Kidney tubule cell (primary cell): Measurements from ENCODE around the gene DHRS13.
"Not testable (repeated sequence)": the region's sequence is repeated elsewhere in the genome, so short reads cannot be mapped to it uniquely, and the experiment has no call there.

Experiments used
- DNase-seq: peaks from one replicate; pipeline ENCODE4 v3.0.0-alpha.2; 2018; ENCODE audit warnings: low spot score

The DHRS13 gene

DNA sequence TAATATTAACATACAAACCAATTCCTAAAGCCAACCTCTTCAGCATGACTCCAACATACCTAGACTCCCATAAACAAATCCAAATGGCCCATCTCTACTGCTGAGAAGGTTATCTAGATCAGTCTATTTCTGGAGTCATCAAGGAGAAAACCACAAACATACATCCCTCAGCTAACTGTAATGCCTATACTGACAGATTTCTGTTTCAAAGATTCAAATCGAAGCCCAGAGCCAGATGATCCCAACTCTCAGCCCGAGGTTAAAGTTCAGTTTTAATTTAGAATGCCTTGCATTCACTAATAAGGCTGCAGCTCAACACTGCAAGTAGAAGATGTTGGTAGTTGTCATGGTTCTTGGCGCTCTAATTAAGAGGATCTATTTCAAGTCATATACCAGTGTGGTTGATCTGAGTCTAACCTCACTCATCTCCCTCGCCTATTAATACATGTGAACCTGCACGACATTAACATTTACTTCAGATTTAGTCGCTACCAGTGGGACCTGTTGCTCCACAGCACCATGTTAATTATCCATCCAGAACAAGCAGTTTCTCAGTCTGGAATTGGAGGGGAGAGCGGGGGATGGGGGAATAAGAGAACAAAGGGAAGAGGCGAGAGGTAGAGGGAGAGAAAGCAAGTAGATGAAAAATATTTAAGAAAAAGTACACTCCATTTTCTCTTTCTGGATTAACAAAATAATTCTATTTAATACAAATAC, 33.0 kb upstream of the DHRS13 start:
- DNase-seq: no peak

DNA sequence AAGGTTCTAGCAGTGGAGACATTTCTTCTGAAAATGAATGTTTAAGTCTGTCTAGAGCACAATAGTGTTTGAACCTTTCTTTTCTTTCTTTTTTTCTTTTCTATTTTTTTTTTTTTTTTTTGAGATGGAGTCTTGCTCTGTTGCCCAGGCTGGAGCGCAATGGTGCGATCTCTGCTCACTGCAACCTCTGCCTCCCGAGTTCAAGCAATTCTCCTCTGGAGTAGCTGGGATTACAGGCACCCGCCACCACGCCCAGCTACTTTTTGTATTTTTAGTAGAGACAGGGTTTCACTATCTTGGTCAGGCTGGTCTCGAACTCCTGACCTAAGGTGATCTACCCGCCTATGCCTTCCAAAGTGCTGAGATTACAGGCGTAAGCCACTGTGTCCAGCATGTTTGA, 31.6 kb upstream of the DHRS13 start:
- DNase-seq: not testable (repeated sequence)

DNA sequence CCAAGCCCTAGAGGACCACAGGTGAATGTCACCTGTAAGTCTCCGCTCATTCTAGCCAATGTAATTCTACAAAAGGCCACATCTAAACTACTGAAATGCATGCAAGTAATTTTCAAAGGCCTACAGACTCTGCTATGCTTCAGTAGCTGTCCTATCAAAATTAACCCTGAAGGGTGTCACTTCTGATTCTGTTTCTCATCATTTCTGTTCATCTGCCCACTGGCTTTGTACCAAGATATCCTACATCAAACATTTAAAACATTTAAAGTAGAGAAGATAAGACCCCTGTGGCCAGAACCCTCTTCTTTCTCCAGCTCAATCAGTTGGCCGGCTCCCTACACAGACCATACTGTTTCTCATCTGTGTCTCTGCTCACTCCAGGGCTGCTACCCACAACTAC, 26.9 kb upstream of the DHRS13 start:
- no peak for DNase-seq

DNA sequence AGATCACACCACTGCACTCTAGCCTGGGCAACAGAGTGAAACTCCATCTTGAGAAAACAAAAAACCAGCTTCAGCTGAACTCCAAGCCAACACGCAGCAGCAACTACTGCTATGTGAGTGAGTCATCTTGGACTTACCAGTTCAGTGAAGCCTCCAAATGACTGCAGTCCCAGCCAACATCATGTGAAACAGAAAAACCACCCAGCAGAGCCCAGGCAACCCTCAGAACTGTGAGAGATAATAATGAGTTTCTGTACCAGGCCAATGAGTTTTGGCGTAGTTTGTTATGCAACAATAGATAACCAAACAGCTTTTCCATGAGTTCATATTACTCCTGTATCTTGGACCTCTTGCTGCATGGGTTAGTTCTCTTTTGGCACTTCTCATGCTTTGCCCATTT, 25.2 kb upstream of the DHRS13 start:
- peak; percentile 76 for DNase-seq

DNA sequence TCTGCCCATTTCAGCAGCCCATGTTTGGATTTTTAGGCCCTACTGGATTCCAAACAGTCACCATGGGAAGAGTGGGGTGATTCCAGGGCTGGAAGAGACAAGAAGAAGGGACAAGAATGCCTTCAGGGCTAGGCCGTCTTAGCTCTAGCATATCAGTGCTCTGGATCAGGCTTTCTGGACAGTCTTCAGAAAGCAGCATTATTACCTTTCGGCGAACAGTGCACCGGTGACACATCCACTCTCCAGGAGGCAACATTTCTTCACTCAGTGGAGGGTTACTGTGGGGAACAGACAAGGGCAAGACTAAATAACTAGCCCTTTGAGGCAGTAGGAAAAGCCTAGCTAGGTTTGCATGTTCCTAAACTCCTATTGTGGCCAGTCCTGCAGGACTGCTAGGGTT, 23.9 kb upstream of the DHRS13 start:
- DNase-seq: peak; percentile 15

DNA sequence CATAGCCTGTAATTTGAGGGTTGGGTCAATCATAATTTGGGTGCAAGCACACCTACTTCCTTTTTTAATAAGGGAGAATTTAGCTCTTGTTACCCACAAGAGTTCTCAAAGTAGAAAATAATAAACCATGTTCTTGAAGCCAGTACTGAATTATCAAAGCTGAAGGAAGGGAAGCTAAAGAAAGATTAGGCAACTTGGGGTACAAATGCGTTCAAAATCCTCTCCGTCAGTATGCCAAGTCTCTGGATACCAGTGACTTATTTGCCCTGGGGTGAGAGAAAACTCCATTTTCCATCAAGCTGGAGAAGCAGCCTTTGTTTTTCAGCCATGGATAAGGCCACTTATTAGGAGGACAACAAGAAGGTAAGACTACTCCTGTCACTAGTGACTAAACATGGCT, 23.5 kb upstream of the DHRS13 start:
- no peak for DNase-seq

DNA sequence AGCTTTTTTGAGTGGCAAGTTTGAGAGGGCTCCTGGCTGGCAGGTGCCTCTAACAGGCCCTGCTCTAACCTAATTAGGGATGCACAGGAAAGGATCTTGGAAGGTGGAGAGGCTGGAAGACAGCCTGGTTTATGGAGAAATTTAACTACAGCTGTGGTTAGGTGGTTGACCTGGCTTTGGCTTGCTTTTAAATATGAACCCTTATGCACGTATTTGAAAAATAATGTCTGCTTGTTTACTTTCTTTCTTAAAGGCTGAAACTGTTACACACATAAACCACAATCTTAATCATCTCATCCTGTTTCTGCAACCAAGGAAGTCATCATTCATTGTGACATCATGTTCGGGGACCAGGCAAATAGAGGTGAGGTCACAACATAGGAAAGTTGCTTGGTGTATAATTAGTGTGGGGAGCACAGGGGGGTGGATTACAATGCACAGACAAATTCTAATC, 23.1 kb upstream of the DHRS13 start:
- peak; percentile 72 for DNase-seq

DNA sequence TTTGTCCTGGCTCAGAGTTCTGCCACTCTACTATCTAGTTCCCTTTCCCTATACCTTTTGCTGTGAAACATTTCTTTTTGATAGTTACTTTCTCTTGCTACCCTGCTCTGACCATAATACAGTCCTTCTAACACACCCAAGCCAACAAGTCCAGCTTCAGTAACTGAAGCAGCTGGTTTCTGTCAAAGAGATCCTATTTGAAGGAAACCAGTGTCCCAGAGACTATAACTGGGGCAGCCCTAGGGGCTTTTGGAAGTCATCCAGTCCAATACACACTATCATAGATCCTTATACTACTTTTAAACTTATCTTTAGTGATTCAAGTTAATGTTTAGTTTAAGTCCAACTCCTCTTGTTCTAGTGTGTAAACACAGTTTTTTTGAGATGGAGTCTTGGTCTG, 17.3 kb upstream of the DHRS13 start:
- no peak for DNase-seq

DNA sequence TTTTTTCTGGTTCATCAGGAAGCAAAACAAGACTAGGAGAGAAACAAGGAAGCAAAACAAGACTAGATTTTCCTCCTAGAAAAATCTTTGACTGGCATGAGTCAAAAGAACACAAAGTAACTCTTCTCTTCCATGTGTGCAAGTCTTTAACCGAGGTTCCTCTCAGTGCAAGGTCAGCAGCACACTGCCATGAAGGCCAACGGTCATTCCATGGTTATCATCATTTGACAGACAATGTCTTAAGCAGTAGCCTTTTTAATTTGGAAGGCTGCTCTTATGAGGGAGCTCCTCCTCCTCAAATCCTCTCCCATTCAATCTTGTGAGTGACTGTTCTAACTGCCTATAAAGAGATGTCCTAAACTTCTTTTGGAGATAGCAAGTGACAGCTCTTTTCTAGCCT, 15.4 kb upstream of the DHRS13 start:
- DNase-seq: no peak

DNA sequence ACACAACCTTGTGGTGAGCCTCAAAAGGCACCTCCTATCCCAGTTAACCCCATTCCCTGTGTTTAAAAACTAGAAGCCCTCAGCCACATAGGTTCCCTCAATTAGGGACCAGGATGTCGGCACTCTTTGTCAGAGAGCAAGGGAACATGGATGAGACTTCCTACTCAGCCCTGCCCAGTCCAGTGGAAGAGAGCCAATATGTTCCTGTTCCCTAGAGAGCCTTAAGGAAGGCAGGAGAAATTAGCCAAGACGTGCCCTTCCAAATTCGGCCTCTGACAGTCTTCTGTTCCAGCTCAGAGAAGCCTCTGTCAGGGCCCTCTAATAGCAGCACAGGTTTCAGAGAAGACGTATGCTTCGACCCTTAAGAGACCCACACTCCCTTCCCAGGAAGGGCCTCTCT, 14.6 kb upstream of the DHRS13 start:
- no peak for DNase-seq

DNA sequence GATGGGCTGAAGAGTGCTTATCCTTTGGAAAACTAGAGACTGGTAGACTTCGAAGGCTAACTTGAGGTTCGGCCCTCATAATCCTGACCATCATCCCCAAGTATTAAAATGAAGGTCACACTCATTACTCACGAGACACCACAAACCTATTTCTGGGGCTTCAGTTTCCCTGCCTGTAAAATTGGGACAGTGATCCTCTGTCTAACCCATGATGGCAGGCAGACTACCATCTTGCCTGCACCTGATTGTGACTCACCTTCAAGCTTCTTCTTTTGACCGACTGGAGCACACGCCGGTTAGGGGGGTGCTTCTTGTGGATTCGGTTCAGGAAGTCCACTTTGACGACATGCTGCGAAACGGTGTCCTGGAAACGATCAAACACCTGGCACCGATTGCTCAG, 14.2 kb upstream of the DHRS13 start:
- DNase-seq: no peak

DNA sequence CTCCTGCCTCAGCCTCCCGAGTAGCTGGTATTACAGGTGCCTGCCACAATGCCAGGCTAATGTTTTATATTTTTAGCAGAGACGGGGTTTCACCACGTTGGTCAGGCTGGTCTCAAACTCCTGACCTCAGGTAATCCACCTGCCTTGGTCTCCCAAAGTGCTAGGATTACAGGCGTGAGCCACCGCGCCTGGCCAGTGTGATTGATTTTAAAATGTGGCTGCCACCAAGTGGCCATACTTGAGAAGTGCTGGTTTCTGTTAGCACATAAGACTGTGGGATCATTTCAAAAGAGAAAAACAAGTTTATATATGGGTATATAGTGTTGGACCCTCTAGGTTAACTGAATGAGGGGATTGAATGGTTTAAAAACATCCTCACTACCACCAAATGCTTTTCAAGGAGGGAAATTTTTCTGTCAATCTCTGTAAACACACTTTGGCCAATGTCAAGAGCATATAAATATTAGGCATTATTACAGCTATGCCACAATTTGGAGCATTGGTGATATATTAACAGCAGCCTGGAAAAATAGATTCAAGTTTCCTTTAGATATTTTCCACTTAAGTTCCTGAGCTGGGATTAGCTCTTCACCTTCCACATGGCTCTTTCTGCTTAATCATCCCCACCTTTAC, 13.5 kb upstream of the DHRS13 start:
- peak; percentile 52 for DNase-seq

DNA sequence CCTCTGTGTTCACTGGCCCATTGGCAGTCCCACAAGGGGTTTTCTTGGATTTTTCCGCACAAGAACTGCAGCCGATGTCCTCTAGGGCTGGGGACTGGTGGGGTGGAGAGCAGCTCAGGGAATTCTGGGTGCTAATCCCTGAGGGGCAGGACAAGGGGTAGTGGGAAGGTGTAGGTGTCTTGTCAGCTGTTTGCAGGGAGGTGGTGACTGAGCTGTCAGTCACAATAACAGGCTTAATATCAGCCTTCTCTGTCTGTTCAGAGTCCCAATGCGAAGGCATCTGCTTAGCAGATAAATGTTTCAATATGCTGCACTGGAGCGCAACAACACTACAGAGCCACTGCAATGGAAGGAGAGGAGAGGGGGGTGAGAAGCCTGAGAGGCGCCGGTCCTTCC, 10.1 kb upstream of the DHRS13 start:
- no peak for DNase-seq

DNA sequence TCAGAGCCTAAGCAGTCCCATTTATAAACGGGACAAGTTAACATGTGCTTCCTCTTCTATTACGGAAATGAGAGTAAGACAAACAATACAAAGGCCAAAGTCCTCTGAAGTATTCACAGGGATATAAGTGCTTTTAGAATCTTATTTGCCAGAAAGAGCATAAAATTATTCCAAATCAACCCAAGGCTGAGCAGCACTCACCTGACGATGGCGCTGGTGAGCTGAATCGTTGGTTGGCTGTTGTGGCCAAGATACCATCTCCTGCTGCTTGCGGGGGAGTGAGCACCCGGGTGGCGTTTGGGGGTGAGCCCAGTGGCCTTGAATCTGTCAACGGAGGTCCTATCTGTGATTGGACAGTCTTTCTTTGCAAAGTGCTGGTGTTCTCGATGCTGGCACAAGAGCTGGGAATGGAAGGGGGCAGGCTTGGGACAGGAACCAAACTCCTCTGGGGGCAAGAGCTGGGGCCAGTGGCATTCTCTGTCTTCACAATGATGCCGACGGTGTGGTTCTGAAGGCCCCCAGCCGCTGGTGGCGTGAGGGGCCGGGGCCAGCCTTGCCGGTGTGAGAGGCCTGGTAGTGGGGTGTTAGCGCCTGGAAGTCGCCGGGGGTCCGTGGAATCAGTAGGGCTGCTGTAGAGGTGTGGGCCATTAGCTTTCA, 9.5 kb upstream of the DHRS13 start:
- DNase-seq: no peak

DNA sequence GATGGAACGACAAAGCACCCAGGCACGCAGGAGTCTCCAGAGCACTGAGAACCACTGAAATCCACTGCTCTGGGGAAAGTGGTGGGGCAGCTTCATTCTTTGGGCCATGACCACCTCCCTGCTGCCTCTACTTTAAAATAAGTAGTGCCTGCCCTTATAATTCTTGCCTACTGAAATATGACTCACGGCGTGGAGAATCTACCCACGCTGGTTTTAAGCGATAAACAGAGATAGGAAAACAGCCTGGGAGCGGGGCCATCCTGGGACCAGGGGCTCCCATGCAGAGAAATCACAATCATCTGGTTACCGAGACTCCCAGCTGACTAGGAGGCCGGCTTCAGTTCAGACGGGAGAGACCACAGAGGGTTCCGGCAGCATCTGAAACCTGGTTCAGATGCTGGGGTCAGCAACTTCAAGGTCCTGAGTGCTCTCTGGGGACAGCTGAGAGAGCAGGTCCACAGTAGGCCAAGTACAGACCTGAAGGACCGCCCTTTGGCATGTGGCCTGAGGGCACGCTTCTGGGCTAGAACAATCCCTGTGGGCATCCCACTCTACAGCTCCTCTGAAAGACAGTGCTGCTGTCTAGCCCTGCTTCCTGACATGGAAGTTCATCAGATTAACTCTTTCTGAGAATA, 8.6 kb upstream of the DHRS13 start:
- DNase-seq: no peak

DNA sequence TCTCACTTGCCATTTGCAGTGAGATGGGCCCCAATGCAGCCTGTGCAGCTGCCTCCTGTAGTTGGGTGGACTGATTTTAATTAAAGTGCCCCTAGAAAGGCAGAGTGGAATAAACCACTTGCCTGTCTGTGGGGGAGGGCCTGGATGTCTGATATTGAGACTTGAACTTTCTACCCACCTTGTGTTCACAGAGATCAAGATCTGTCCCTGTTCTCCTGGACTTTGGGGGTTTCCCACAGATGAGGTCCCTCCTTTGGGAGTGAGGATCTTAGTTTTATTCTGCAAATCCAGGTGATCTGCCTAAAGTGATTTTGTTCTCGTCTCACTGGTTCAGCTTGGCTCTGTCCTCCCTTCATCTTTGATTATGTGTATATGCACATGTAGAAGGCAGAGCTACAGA, 7.7 kb upstream of the DHRS13 start:
- no peak for DNase-seq

DNA sequence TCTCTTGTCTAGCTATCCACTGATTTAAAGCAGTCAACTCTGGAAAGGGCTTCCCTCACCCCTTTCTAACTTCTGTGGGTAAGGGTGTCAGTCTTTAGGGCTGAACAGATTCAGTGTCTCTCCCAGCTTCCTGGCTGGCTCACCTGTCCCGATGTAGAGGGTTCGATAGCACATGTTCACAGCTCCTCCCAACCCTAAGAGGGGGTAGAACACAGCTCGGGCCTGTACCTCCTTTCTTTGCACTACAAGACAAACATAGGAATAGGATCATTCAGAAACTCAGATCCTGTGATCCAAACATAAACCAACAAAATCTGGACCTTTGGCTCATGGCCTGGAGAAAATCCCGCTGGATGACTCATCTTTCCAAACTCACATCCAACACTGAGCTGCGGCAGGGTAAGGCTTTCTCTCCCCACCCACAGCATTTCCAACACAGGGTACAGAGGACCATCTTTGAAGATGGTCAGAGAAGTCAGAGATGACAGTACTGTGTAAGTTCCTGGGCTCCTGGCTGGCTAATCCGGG, 5.8 kb upstream of the DHRS13 start:
- no peak for DNase-seq

DNA sequence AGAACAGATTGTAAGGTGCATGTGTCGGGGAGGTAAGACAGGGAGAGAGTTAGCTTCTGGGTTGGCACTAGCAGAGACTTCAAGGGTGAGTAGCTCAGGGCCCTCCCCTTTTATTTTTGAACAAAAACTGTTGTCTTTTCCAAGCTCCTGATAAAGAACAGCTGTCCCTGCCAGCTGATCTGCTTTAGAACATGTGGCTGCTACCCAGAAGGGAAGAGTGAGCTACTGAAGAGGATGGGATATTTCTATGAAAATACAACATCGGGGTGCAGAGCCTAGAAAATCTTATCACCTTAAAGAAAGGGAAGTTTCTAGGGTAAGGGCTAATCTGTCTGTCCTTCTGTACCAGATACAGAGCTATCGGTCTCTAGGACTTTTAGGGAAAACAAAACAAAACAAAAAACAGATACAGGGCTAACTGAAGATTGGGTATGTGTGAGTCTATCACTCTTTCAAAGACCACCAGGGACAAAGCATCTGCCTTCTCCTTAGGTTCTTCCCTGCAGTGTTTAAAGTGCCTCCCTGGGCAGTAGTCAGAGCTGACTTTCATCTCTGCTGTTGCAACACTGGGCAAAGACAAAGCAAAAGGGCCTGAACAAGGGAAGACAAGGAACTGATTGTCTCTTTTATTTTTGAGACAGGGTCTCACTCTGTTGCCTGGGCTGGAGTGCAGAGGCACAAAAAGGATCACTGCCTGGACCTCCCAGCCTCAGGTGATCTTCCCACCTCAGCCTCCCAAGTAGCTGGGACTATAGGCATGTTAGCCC, 5.0 kb upstream of the DHRS13 start:
- DNase-seq: no peak

DNA sequence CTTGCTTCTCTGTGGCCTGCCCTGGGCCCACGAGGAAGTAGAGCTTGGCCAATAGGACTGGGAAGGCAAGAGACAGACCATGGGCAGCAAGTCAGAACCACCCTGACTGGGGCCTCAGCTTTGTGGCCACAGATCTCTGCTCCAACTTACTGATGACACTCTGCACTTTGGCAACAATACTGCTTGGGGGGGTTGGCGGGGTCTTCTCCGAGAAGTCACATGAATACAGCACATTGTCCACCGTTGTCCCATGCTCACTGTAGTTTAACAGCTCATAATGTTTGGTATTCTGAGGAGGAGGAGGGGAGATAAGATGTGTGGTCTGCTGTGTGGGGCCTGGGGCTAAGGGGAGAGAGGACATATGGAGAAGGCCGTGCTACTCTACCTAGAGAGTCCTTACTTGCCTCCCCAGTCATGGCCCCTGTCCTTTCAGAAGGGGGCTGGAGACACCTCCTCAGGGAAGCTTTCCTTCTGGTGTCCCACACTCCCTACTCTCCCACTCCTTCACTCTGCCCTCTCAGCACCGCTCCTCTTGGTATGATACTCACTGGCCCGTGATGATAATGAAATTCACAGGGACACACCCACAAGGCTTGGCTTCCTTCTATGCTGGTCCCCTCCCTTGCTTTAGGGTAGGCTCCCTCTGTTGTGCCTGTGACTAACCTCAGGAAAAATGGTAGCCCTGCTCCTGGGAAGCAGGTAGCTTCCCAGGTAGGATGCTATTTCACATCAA, 4.0 kb upstream of the DHRS13 start:
- DNase-seq: no peak

DNA sequence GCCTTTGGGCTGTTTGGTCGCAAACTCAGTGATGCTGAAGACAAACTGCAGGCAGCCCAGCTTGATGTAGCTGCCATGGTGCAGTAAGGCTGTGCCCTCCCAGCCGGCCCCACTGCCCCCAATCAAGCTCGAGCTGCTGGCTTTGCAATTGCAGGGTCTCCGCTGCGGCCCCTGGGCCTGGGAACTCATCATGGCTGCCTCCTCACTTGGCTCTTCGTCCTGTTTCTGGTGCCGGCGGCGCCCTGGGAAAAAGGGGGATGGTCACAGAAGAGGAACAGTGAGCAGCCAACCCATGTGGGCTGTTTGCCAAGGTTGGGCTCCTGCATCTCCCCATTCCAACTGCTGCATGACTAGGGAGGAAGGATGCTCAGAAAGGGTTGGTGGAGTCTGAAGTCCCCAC, 3.4 kb upstream of the DHRS13 start:
- DNase-seq: no peak

DNA sequence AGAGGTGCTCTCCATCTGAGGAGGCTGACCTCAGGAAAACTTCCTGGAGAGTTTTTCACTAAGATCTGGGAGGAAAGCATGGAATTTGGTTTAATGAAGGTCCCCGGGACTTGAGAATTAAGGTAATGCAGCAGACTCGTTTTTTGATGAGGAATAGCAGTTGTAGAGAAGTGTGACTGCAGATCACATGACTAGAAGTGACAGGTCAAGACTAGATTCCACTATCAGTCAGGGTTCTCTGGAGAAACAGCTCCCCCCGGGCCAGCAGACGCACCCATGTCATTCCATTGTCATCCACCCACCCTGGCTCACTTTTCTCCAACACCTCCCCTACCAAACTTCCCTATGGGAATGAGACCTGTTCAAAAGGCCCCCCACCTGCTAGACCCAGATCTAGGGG, 1.9 kb upstream of the DHRS13 start:
- DNase-seq: no peak

DNA sequence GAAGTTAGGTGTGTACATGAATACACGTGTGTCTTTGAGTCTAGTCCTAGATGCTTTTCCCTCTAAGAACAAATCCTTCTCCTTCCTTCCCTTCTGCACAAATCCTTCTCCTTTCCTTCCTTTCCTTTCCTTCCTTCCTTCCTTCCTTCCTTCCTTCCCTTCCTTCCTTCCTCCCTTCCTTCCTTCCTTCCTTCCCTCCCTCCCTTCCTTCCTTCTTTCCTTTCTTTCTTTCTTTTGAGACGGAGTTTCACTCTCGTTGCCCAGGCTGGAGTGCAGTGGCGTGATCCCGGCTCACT, 615 bp upstream of the DHRS13 start:
- not testable (repeated sequence) for DNase-seq
